SH-SY5Y (cell line): Measurements from ENCODE around the gene MYH9.

Source experiments
- GATA2 ChIP-seq: IDR thresholded peaks from 2 replicates; pipeline ENCODE4 v1.6.1; 2011; ENCODE audit warnings: mild to moderate bottlenecking, low read depth, low read length
- GATA3 ChIP-seq: IDR thresholded peaks from 2 replicates; pipeline ENCODE4 v1.6.1; 2011; ENCODE audit warnings: low read depth, mild to moderate bottlenecking, low read length, moderate library complexity

Gene MYH9

DNA sequence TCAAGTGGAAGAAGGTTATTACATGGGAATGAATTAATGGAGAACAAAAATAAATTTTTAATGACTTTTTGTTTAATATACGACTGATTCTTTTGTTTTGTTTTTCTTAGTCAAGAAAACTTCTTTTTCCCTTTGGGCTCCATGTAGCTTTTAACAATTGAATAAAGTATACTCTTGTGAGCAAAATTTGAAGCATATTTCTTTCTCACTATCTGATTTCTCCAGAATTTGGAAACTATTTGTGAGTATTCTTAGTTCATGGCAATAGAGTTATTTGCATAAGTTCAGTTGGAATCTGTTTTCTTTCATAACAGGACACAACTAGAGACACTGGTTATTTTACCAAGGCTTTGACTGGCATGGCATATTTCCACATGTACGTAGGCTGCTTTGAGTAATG, 138.6 kb downstream of the MYH9 start:
- TF ChIP-seq GATA3 (no peak), GATA2 (no peak)

- no peak for TF ChIP-seq GATA2
- TF ChIP-seq GATA3: no peak
These were observed 139.8 kb downstream of the MYH9 start for GRCh38 chr22:36247955-36248354.

GRCh38 chr22:36246718-36247117, 141.0 kb downstream of the MYH9 start:
- TF ChIP-seq GATA3: no peak

DNA sequence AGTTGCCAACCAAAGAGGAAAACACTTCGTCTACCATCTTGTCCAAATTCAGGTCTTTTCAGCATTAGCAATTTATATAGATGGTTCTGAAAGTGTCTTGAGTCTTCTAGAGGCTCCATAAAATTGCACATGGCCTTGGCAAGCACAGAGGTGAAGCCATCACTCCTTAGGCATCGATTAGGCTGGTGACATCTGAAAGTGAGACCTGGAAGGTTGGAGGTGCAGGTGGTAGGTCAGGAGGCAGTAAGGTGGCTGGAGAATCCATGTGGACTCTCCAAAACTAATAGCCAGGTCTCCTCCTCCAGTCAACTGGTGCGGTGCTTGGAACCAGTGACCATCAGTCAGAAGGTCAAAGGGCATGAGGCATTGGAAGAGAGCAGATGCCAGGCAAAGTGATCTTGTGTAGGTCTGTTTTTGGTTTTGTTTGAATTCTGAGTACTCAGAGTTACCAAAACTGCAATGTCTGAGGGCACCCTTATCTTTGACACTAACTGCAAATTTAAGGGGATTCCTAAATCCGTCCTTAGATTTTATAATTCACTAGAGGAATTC, 141.9 kb downstream of the MYH9 start:
- no peak for TF ChIP-seq GATA2
- TF ChIP-seq GATA3: no peak

GRCh38 chr22:36244522-36245391, 143.0 kb downstream of the MYH9 start:
- TF ChIP-seq GATA2: no peak
- no peak for TF ChIP-seq GATA3

GRCh38 chr22:36243986-36244385, 143.8 kb downstream of the MYH9 start:
- TF ChIP-seq GATA2 (no peak), GATA3 (no peak)

- no peak for TF ChIP-seq GATA3
- TF ChIP-seq GATA2: no peak
These were observed 148.2 kb downstream of the MYH9 start, which contains the start of gene APOL2 for GRCh38 chr22:36239401-36240171. Gene APOL2, minus strand, starts transcription at chr22:36239527. Its CDS starts 6,365 bp downstream, at chr22:36233162.

- no peak for TF ChIP-seq GATA2
- TF ChIP-seq GATA3: no peak
These were observed 148.7 kb downstream of the MYH9 start for GRCh38 chr22:36239150-36239400.

- no peak for TF ChIP-seq GATA2
These were observed 149.2 kb downstream of the MYH9 start for GRCh38 chr22:36238373-36239149.

GRCh38 chr22:36237462-36238372, 150.1 kb downstream of the MYH9 start:
- TF ChIP-seq GATA2 (no peak), GATA3 (no peak)

- TF ChIP-seq GATA2 (no peak), GATA3 (no peak)
These were observed 151.1 kb downstream of the MYH9 start for GRCh38 chr22:36236388-36237319.

DNA sequence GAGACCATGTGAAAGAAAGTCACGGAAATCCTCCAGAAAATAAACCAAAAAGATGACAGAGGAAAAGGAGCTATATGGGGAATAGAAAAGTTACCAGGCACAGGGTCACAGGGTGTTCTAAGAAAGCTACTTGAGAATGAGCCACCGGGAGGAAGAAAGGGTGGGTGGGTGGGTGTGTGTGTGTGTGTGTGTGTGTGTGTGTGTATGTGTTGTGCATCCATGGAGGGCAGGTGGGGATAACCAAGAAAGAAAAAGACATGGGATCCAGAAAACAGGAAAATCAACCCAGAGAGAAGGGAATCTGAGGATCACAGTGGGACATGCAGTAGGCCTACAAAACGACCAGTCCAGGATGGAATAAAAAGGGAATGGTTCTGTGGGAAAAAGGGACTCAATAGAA, 152.2 kb downstream of the MYH9 start:
- no peak for TF ChIP-seq GATA2
- no peak for TF ChIP-seq GATA3

DNA sequence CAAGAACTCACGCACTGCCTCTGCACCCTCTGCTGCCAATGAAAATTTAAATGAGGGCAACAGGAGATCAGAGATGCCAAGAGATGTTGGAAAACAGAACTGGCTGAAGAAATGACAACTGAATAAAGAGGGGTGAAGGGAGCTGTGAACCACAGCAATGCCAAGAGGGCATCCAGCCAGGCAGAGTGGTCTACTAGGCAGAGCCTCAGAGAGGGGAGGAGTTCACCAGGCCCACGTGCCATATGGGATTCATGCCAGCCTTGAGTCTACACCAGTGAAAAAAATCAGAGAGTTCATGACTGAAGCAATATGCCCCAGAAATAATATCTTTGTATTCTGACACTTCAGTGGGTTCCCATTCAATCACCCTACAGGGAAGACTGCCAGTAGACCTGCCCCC, 152.8 kb downstream of the MYH9 start:
- no peak for TF ChIP-seq GATA2
- no peak for TF ChIP-seq GATA3
